Osteocyte (in vitro differentiated cells): ENCODE results near the gene NTF4. TPM values are rescaled to one million over a fixed set of nuclear protein-coding genes. Genes with fewer than 3 reads are reported as not detected.
"Not testable (repeated sequence)": the region's sequence is repeated elsewhere in the genome, so short reads cannot be mapped to it uniquely, and the experiment has no call there.

ENCODE experiments used
- DNase-seq: peaks from one replicate; pipeline ENCODE4 v3.0.0; 2021; ENCODE audit warnings: mixed read lengths; ENCODE audit not compliant: unreplicated experiment; ENCODE audit errors: extremely low spot score
- H3K27ac Mint-ChIP-seq: one replicate; pipeline ENCODE4 v1.8.0; 2021; ENCODE audit warnings: mild to moderate bottlenecking, mixed read lengths; ENCODE audit not compliant: unreplicated experiment
- H3K27me3 Mint-ChIP-seq: one replicate; pipeline ENCODE4 v1.8.0; 2021; ENCODE audit warnings: mixed read lengths; ENCODE audit not compliant: unreplicated experiment
- H3K36me3 Mint-ChIP-seq: one replicate; pipeline ENCODE4 v1.8.0; 2021; ENCODE audit warnings: mixed read lengths; ENCODE audit not compliant: unreplicated experiment
- H3K4me1 Mint-ChIP-seq: one replicate; pipeline ENCODE4 v1.8.0; 2021; ENCODE audit warnings: mixed read lengths; ENCODE audit not compliant: unreplicated experiment
- H3K4me3 Mint-ChIP-seq: one replicate; pipeline ENCODE4 v1.8.0; 2021; ENCODE audit warnings: mild to moderate bottlenecking, moderate library complexity, mixed read lengths; ENCODE audit not compliant: unreplicated experiment
- H3K9me3 Mint-ChIP-seq: one replicate; pipeline ENCODE4 v1.8.0; 2021; ENCODE audit warnings: mixed read lengths; ENCODE audit not compliant: unreplicated experiment
- total RNA-seq: library from RNA; stranded (reverse); gene quantifications from 2 replicates; pipeline ENCODE4 v1.2.1, GENCODE V29; 2021
- TF ChIP-seq, protein P1 (sequence below): fragments of 200-600 bp; sonication (generic); IDR thresholded peaks from 2 replicates; pipeline ENCODE4 v1.5.0; 2021; ENCODE audit warnings: antibody characterized with exemption, mild to moderate bottlenecking, moderate library complexity

Gene NTF4
- total RNA-seq, 1 donor from 2014 or later = not detected

- DNase-seq, H3K9me3 Mint-ChIP-seq, H3K27me3 Mint-ChIP-seq, H3K27ac Mint-ChIP-seq, H3K36me3 Mint-ChIP-seq, H3K4me3 Mint-ChIP-seq: not testable (repeated sequence)
- peaks cover 11% of the 10 kb centered on the region for H3K4me1 Mint-ChIP-seq
Measured at GRCh38 chr19:49028686-49029085, 35.9 kb downstream of the NTF4 start.

DNA sequence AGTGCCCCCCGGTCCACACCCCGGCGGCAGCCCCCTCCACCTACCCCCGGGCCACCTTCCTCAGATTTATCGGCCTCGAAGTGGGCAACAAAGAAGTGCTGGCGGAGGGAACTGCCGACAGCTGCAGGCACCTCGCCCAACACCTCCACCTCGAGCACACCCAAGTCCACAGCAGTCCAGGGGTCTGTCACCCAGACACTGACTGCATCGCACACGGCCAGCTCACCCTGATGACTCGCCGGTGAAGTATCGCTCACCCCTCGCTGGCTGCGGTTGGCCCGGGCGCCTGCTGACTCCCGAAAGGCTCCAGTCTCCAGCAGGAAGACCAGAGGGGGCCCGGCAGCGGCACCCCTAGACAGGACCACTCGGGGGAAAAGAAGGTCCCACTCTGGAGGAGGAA, 39.0 kb downstream of the NTF4 start:
- H3K36me3 Mint-ChIP-seq, H3K27me3 Mint-ChIP-seq, H3K9me3 Mint-ChIP-seq, H3K27ac Mint-ChIP-seq, DNase-seq, H3K4me3 Mint-ChIP-seq: not testable (repeated sequence)
- H3K4me1 Mint-ChIP-seq = peaks cover 13% of the 10 kb centered on the region

GRCh38 chr19:49025088-49025487, 39.5 kb downstream of the NTF4 start:
- H3K27ac Mint-ChIP-seq, H3K36me3 Mint-ChIP-seq, DNase-seq, H3K4me3 Mint-ChIP-seq, H3K27me3 Mint-ChIP-seq, H3K9me3 Mint-ChIP-seq: not testable (repeated sequence)
- peaks cover 13% of the 10 kb centered on the region for H3K4me1 Mint-ChIP-seq

GRCh38 chr19:49024233-49024632, 40.4 kb downstream of the NTF4 start, which contains the start of gene CGB3:
Gene CGB3 (minus strand): TSS chr19:49024333. CDS start chr19:49023971, 362 bp downstream.
- not testable (repeated sequence) for H3K4me3 Mint-ChIP-seq, H3K9me3 Mint-ChIP-seq, H3K27me3 Mint-ChIP-seq, DNase-seq, H3K27ac Mint-ChIP-seq, H3K36me3 Mint-ChIP-seq
- peaks cover 10% of the 10 kb centered on the region for H3K4me1 Mint-ChIP-seq

GRCh38 chr19:49022116-49022515, 42.5 kb downstream of the NTF4 start:
- Mint-ChIP-seq H3K27me3 (peaks cover 4% of the 10 kb centered on the region), H3K36me3 (no peaks in the 10 kb centered on the region), H3K4me3 (no peak overlapping the region), H3K4me1 (peaks cover 18% of the 10 kb centered on the region), H3K9me3 (no peaks in the 10 kb centered on the region), H3K27ac (no peak overlapping the region)
- TF ChIP-seq, protein P1, sequence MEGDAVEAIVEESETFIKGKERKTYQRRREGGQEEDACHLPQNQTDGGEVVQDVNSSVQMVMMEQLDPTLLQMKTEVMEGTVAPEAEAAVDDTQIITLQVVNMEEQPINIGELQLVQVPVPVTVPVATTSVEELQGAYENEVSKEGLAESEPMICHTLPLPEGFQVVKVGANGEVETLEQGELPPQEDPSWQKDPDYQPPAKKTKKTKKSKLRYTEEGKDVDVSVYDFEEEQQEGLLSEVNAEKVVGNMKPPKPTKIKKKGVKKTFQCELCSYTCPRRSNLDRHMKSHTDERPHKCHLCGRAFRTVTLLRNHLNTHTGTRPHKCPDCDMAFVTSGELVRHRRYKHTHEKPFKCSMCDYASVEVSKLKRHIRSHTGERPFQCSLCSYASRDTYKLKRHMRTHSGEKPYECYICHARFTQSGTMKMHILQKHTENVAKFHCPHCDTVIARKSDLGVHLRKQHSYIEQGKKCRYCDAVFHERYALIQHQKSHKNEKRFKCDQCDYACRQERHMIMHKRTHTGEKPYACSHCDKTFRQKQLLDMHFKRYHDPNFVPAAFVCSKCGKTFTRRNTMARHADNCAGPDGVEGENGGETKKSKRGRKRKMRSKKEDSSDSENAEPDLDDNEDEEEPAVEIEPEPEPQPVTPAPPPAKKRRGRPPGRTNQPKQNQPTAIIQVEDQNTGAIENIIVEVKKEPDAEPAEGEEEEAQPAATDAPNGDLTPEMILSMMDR = no peak
- DNase-seq = no peak

- peaks cover 18% of the 10 kb centered on the region for H3K4me1 Mint-ChIP-seq
- H3K4me3 Mint-ChIP-seq = no peak overlapping the region
- H3K36me3 Mint-ChIP-seq = no peaks in the 10 kb centered on the region
- H3K9me3 Mint-ChIP-seq = no peaks in the 10 kb centered on the region
- DNase-seq = no peak
- peak overlapping the region; percentile 12 for H3K27ac Mint-ChIP-seq
- H3K27me3 Mint-ChIP-seq = peaks cover 4% of the 10 kb centered on the region
- TF ChIP-seq, protein P1 = no peak
Measured at GRCh38 chr19:49020931-49021895, 43.4 kb downstream of the NTF4 start.

DNA sequence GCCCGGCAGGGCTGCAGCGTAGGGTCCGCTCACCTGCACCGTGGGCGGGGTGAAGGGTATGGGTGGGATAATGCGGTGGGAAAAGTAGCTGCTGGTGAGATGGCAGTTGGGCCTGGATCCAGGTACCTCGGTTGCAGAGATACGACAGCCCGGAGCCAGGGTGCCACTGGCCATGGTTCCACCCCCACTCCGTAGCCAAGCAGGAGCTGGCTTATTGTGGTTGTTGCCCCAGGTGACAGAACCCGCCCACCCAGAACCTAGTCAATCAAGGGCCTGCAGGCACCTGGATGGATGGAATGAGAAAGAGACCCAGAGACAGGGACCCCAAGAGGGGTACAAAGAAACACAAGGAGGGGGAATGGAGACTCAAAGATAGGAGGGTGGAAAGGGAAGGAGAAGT, 44.3 kb downstream of the NTF4 start:
- Mint-ChIP-seq H3K9me3 (no peaks in the 10 kb centered on the region), H3K27ac (no peak overlapping the region), H3K4me1 (peaks cover 13% of the 10 kb centered on the region), H3K4me3 (no peak overlapping the region), H3K36me3 (peaks cover 6% of the 10 kb centered on the region), H3K27me3 (peaks cover 4% of the 10 kb centered on the region)
- TF ChIP-seq, protein P1 = no peak
- DNase-seq = no peak
